Gastrocnemius medialis (tissue), 4 donors: ENCODE measurements around the gene SRPK2. TPM values are rescaled to one million over a fixed set of nuclear protein-coding genes. Genes with fewer than 3 reads are reported as not detected.

Source experiments
- ATAC-seq, 2 donors: fragments of 150-250 bp; one replicate each; pipeline ENCODE4 v1.9.1; 2016
- DNase-seq, 2 donors: peaks; one replicate each; pipeline ENCODE4 v3.0.0-alpha.2; 2019
- H3K27ac ChIP-seq, 4 donors: fragments of 200-600 bp; sonication (generic); 1 replicate in 1 of 4; 2 replicates in 3 of 4; pipeline ENCODE4 v1.5.1; 2016 to 2018; ENCODE audit warnings: mild to moderate bottlenecking in 2 of 4, moderate library complexity in 1 of 4
- H3K27me3 ChIP-seq, 3 donors: fragments of 200-600 bp; sonication (generic) in 2 of 3; 1 replicate in 1 of 3; 2 replicates in 2 of 3; pipeline versions ENCODE4 v1.5.1 to v1.6.0; 2016 to 2019; ENCODE audit warnings: mild to moderate bottlenecking in 1 of 3, moderate library complexity in 1 of 3
- H3K36me3 ChIP-seq, 2 donors: fragments of 200-600 bp; sonication (generic) in 1 of 2; one replicate each; pipeline ENCODE4 v1.5.1; 2017 to 2018
- H3K4me1 ChIP-seq, 2 donors: fragments of 200-600 bp; sonication (generic) in 1 of 2; one replicate each; pipeline ENCODE4 v1.5.1; 2016 to 2017; ENCODE audit warnings: mild to moderate bottlenecking in 2 of 2
- H3K4me3 ChIP-seq, 4 donors: fragments of 200-600 bp; sonication (generic) in 3 of 4; 1 replicate in 1 of 4; 2 replicates in 3 of 4; pipeline ENCODE4 v1.5.1; 2016 to 2019; ENCODE audit warnings: mild to moderate bottlenecking in 2 of 4
- H3K9me3 ChIP-seq, 3 donors: fragments of 200-600 bp; sonication (generic) in 2 of 3; 1 replicate in 1 of 3; 2 replicates in 2 of 3; pipeline ENCODE4 v1.5.1; 2016 to 2019
- POLR2A ChIP-seq, 2 donors: fragments of 450-650 bp; IDR thresholded peaks; one replicate each; pipeline ENCODE4 v1.6.1; 2017; ENCODE audit warnings: antibody characterized with exemption in 2 of 2, mild to moderate bottlenecking in 2 of 2, moderate library complexity in 2 of 2
- in situ Hi-C, 4 donors: fragments of 200-750 bp; cut with MboI; loops; one replicate each; pipeline versions ENCODE4 v1.15.0 to v1.8.0; 2017; ENCODE audit warnings: low sequenced_read_pairs in 4 of 4
- intact Hi-C: fragments of 100-400 bp; cut with DNase I; formaldehyde crosslinking; loops from one replicate; pipeline ENCODE4 v1.15.1; 2023; ENCODE audit warnings: low total_unique reads
- total RNA-seq, 4 donors: library from RNA; depleted of rRNA; stranded (reverse); fragments of >200 nt; gene quantifications; one replicate each; pipeline versions ENCODE4 v1.1.0 to v1.2.3, GENCODE V29; 2016
- TF ChIP-seq, protein P1 (sequence below), 5 experiments: fragments of 450-650 bp in 3 of 5; fragments of 200-600 bp in 2 of 5; sonication (generic) in 2 of 5; IDR thresholded peaks in 4 of 5; conservative IDR thresholded peaks in 1 of 5; 1 replicate in 4 of 5; 2 replicates in 1 of 5; pipeline ENCODE4 v1.5.1; 2016 to 2019; ENCODE audit warnings: antibody characterized with exemption in 5 of 5, mild to moderate bottlenecking in 3 of 5, moderate library complexity in 3 of 5

The SRPK2 gene
- total RNA-seq, 4 donors from 2014 or later: 18.1 to 49.0 (median 21.3) TPM

DNA sequence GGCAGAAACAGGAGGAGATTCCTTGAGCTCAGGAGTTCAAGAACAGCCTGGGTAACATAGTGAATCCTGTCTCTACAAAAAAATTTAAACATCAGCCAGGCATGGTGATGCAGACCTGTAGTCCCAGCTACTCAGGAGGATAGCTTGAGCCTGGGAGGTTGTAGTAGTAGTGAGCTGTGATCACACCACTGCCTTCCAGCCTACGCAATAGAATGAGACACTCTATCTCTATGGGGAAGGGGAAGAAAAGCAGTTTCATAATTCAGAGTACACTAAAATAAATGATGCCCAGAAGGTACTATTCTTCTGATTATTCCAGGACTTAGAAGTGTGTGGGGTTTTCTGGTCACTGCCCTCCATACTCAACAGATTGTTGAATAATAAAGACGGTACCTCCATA is 197.4 kb downstream of the SRPK2 start:
- no peak overlapping the region for H3K27ac ChIP-seq

GRCh38 chr7:105189859-105190492 is 198.7 kb downstream of the SRPK2 start:
- DNase-seq (no peak), ATAC-seq (no peak)
- H3K27ac ChIP-seq: no peak overlapping the region
- H3K36me3 ChIP-seq: no peaks in the 10 kb centered on the region
- H3K27me3 ChIP-seq: no peaks in the 10 kb centered on the region
- intact Hi-C loops: no loop called here
- H3K4me3 ChIP-seq: no peak overlapping the region
- H3K9me3 ChIP-seq: no peaks in the 10 kb centered on the region
- peaks cover 6 to 10% of the 10 kb centered on the region in 2 donors for H3K4me1 ChIP-seq
- no peak for TF ChIP-seq POLR2A (IDR thresholded peaks at IDR 0.05)
- TF ChIP-seq, protein P1, sequence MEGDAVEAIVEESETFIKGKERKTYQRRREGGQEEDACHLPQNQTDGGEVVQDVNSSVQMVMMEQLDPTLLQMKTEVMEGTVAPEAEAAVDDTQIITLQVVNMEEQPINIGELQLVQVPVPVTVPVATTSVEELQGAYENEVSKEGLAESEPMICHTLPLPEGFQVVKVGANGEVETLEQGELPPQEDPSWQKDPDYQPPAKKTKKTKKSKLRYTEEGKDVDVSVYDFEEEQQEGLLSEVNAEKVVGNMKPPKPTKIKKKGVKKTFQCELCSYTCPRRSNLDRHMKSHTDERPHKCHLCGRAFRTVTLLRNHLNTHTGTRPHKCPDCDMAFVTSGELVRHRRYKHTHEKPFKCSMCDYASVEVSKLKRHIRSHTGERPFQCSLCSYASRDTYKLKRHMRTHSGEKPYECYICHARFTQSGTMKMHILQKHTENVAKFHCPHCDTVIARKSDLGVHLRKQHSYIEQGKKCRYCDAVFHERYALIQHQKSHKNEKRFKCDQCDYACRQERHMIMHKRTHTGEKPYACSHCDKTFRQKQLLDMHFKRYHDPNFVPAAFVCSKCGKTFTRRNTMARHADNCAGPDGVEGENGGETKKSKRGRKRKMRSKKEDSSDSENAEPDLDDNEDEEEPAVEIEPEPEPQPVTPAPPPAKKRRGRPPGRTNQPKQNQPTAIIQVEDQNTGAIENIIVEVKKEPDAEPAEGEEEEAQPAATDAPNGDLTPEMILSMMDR (IDR thresholded peaks at IDR 0.05 in 4 of 5, conservative IDR thresholded peaks at IDR 0.05 in 1 of 5): no peak
- in situ Hi-C loops: no loop called here

More for the DNA sequence above, 197.4 kb downstream of the SRPK2 start:
- Histone ChIP-seq H3K9me3 (no peaks in the 10 kb centered on the region), H3K36me3 (no peaks in the 10 kb centered on the region), H3K4me1 (peaks cover 11 to 17% of the 10 kb centered on the region in 2 donors), H3K4me3 (no peak overlapping the region), H3K27me3 (no peaks in the 10 kb centered on the region)
- TF ChIP-seq POLR2A (IDR thresholded peaks at IDR 0.05): no peak
- TF ChIP-seq, protein P1 (IDR thresholded peaks at IDR 0.05 in 4 of 5, conservative IDR thresholded peaks at IDR 0.05 in 1 of 5): no peak
- ATAC-seq (no peak), DNase-seq (no peak)
- in situ Hi-C loops (no loop called here), intact Hi-C loops (no loop called here)

DNA sequence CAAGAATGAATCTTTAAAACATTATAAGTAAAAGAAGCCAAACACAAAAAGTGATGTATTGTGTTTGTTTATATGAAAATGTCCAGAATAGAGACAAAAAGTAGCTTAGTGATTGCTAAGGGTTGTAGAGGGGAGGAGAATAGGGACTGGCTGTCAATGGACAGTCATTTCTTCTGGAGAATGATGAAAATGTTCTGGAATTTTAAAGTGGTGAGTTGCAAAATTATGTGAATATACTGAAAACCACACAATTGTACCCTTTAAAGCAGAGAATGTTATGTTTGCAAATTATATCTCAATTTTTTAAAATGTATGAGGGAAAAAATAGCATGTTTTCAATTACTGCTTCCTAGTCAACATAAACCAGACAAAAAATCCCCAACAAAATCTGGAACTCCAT is 200.5 kb downstream of the SRPK2 start:
- in situ Hi-C loops (no loop called here), intact Hi-C loops (no loop called here)
- Histone ChIP-seq H3K27me3 (no peaks in the 10 kb centered on the region), H3K36me3 (no peaks in the 10 kb centered on the region), H3K4me1 (peaks cover 6 to 10% of the 10 kb centered on the region in 2 donors), H3K9me3 (no peaks in the 10 kb centered on the region), H3K27ac (no peak overlapping the region), H3K4me3 (no peak overlapping the region)
- no peak for TF ChIP-seq POLR2A (IDR thresholded peaks at IDR 0.05)
- TF ChIP-seq, protein P1 (IDR thresholded peaks at IDR 0.05 in 4 of 5, conservative IDR thresholded peaks at IDR 0.05 in 1 of 5): no peak
- no peak for ATAC-seq
- no peak for DNase-seq

DNA sequence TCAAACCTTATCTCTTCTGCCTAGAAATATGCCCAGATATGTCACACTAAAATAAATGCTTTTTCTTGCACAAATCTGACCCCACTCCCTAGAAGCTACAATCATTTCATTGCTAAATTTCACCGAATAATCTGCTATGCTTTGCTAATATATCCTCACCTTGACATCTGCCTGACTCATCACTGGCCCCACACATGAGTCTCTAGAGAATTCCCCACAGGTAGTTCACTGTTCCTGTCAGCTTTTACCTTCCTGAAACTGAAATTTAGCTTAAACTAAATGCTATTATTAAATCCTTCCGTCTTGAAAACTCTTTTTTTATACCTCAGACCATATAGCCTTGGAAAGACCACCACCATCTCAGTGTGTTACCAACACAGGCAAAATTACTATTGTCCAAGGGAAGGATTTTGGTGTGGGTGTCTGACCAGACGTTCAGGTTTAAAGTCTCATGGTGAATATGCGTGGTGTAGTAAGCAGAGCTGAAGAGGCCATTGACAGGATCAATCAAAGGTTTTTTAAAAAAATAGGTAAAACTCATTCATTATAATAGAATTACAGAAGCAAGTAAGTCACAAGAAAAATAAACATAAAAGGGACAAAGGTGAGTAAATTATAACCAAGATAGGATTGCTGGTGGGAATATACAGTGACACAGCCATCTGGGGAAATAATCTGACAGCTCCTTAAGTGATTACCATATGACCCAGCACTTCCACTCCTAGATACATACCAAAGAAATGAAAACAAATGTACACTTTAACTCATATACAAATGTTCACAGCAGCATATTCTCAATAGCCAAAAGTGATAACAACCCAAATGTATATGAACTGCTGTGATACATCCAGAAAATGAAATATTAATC is 201.2 kb downstream of the SRPK2 start:
- Histone ChIP-seq H3K4me1 (peaks cover 6 to 10% of the 10 kb centered on the region in 2 donors), H3K4me3 (no peak overlapping the region), H3K9me3 (no peaks in the 10 kb centered on the region), H3K36me3 (no peaks in the 10 kb centered on the region), H3K27ac (no peak overlapping the region), H3K27me3 (no peaks in the 10 kb centered on the region)
- TF ChIP-seq POLR2A (IDR thresholded peaks at IDR 0.05): no peak
- TF ChIP-seq, protein P1 (IDR thresholded peaks at IDR 0.05 in 4 of 5, conservative IDR thresholded peaks at IDR 0.05 in 1 of 5): no peak
- ATAC-seq: no peak
- intact Hi-C loops: no loop called here
- DNase-seq: no peak
- in situ Hi-C loops: no loop called here
